HG02852 (cell line): ENCODE data around the gene PPP1R18.
"Not testable (repeated sequence)": the region's sequence is repeated elsewhere in the genome, so short reads cannot be mapped to it uniquely, and the experiment has no call there.

Source experiments
- ATAC-seq: cut with Tn5 transposase; IDR thresholded peaks from one replicate; pipeline ENCODE4 v1.9.1; 2021; ENCODE audit warnings: mild to moderate bottlenecking, moderate library complexity; ENCODE audit not compliant: unreplicated experiment

Gene PPP1R18

DNA sequence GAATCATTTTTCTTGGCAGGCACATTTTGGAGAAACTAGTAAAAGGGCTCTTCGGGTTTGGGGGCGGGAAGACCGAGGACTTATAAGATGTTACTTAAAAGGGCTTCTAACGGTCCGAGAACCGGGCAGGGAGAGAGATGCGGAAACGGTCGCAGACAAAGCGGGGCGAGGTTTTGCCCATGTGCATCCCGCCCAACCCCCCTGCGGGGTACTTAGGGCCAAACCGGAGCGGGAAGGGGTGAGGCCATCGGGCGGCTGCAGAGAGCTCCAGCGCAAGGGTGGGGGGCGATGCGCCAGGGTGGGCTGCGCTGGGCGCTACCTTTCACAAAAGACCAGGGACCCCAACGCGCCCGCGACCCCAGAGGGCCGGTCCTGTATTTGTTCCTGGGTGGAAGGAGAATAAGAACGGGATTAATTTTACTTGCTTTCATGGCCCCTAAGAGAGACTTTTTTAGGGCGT is 34.3 kb upstream of the PPP1R18 start:
- no peak for ATAC-seq

DNA sequence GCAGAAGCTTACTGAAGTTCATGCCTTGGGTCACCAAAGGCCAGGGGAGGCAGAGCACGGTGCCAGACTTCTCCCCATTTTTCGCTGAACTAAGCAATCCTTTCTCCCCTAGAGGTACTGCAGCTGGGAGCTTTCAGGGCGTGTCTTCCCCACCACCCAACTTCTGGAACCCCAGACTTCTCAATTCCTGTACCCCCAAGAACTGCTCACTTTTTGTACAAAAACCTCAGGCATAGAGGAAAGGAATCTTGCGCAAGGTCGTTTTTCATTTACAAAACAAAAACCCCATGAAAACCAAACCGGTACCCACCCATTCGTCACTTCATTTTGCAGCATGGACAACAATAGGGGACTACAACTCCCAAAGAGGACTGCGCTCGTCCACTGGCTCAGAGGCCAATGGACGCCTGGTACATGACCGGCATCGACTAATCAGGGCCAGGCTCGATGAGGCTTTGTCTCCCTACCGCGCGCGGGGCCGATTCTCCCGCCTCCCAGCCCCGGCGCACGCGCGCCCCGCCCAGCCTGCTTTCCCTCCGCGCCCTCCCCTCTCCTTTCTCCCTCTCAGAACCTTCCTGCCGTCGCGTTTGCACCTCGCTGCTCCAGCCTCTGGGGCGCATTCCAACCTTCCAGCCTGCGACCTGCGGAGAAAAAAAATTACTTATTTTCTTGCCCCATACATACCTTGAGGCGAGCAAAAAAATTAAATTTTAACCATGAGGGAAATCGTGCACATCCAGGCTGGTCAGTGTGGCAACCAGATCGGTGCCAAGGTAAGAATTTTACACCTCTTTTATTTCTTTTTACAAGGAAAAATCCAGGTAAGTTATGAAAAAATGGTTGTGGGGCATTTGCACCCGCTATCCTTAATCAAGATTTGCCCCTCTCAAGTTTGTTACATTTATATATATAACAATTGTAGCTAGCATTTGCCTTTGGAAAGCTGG is 33.6 kb upstream of the PPP1R18 start, which contains the start of gene TUBB:
Gene TUBB, plus strand, starts transcription at position 562 of the 947 bp plus-strand sequence. Its CDS starts 155 bp downstream, at position 717.
- ATAC-seq: peak; percentile 35

DNA sequence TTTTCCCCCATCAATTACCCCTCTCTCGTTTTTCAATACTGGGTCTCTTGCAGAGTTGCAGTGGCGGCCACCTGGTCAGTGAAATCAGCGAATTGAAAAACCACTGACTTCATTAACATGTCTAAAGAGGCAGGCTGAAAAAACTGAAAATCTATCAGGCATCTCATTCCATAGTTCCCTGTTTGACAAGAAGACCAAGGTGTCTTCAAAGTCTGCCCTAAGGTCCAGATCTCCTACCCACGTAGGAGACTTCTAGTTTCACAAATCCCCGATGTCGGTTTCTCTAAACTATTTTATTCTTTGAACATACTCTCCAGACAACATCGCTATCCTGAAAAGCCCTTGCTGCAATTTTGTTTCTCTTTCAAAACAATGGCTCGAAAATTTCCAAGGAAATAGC is 32.9 kb upstream of the PPP1R18 start:
- ATAC-seq: no peak

GRCh38 chr6:30717845-30718720 is 31.6 kb upstream of the PPP1R18 start:
- ATAC-seq: not testable (repeated sequence)

GRCh38 chr6:30717129-30717844 is 30.8 kb upstream of the PPP1R18 start, which contains the start of gene MDC1:
Gene MDC1 (minus strand): TSS chr6:30717281. CDS start chr6:30715175, 2,106 bp downstream.
- peak; percentile 70 for ATAC-seq

- ATAC-seq: no peak
These were observed 30.4 kb upstream of the PPP1R18 start for GRCh38 chr6:30716879-30717128.

DNA sequence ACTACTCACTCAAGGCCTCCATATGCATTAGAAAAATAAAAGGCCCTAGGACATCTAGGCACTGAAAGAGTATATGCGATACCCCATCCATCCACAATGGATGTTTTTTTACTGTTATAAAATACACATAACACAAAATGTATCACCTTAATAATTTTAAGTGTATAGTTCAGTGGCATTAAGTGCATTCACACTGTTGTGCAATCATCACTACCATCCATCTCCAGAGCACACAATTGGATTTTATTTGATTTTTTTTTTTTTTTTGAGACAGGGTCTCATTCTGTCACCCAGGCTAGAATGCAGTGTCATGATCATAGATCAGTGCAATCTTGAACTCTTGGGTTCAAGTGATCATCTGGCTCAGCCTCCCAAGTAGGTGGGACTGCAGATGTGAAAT is 27.8 kb upstream of the PPP1R18 start:
- no peak for ATAC-seq

DNA sequence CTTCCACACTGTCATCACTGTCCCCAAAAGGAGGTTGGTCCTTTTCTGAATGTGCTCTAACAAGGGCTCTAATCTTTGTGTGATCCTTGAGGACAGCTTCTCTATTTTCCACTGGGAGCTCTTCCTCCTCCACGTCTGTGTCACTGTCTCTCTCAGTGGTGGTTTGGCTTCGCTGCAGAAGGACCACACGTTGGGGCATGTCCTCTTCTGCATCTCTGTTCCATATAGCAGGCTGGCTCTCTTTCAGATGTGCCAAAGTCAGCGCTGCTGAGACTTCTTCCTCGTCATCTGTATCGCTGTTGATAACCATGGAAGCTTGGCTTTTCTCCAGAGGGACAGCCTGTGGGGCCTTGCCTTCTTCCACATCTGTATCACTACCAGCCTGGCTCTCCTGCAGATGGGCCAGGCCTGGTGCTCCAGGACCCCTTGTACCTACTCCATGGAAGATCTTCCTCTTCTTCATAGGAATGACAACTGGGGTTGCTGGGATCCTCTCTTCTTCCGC is 26.0 kb upstream of the PPP1R18 start:
- ATAC-seq: no peak

- ATAC-seq: no peak
These were observed 25.4 kb upstream of the PPP1R18 start for GRCh38 chr6:30711758-30712380.

DNA sequence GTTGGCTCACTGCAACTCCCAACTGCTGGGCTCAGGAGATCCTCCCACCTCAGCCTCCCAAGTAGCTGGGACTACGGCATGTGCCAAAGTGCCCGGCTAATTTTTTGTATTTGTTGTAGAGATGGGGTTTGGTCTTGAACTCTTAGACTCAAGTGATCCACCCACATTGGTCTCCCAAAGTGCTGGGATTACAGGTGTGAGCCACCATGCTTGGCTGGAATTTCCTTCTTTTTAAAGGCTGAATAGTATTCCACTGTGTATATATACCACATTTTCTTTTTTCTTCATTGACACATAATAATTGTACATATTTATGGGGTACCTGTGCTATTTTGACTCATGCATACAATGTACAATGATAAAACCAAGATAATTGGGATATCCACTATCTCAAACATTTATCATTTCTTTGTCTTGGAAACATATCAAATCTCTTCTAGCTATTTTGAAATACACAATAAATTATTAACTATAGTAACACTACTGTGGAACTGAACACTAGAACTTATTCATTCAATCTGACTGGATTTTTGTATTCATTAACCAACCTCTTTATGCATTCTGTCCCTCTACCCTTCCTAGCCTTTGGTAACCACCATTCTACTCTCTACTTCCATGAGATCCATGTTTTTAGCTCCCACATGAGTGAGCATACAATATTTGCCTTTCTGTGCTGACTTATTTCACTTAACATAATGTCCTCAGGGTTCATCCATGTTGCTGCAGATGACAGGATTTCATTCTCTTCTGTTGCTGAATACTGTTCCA is 22.8 kb upstream of the PPP1R18 start:
- no peak for ATAC-seq

DNA sequence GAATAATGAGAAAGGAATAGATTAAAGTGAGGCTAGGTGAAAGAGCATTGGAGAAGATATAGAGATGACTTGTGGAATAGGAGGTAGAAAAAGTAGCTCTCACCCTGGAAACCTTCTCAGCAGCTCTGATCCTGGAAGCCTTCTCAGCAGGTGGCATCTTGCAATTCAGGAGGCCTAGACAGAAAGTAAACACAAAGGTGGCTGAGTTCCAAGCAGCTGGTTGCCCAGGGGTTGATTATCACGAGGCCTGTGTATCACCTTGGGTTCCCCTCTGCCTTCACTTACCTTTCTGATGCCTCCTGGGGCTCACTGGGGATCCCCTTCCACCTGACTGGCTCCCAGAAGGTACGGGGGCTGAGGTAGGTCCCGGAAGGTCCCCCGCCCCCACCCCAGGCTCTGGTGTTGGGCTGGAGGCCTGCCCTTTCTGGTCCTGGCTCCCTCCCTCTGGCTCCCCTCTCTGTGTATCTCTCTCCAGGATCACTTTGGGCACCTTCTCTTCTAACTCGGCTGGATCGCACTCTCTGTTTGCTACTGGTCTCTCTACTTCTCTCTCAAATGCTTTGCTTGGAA is 20.9 kb upstream of the PPP1R18 start:
- no peak for ATAC-seq

GRCh38 chr6:30705620-30706019 is 19.2 kb upstream of the PPP1R18 start:
- ATAC-seq: no peak

- no peak for ATAC-seq
These were observed 17.4 kb upstream of the PPP1R18 start for GRCh38 chr6:30703821-30704220.

- no peak for ATAC-seq
These were observed 16.6 kb upstream of the PPP1R18 start for GRCh38 chr6:30703011-30703410.

- no peak for ATAC-seq
These were observed 13.9 kb upstream of the PPP1R18 start for GRCh38 chr6:30700340-30700739.

DNA sequence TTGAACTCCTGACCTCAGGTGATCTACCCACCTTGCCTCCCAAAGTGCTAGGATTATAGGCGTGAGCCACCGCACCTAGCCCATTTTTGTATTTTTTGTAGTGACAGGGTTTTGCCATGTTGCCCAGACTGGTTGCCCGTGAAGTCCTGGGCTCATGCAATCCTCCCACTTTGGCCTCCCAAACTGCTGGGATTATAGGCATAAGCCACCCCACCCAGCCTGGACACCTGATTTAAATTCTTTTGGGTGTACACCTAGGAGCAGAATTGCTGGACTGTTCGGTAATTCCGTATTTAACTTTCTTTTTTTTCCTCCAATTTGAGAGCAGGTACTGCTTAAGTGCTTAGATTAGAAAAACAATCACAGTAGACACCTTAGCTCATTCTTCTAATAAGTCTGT is 10.0 kb upstream of the PPP1R18 start:
- ATAC-seq: no peak

DNA sequence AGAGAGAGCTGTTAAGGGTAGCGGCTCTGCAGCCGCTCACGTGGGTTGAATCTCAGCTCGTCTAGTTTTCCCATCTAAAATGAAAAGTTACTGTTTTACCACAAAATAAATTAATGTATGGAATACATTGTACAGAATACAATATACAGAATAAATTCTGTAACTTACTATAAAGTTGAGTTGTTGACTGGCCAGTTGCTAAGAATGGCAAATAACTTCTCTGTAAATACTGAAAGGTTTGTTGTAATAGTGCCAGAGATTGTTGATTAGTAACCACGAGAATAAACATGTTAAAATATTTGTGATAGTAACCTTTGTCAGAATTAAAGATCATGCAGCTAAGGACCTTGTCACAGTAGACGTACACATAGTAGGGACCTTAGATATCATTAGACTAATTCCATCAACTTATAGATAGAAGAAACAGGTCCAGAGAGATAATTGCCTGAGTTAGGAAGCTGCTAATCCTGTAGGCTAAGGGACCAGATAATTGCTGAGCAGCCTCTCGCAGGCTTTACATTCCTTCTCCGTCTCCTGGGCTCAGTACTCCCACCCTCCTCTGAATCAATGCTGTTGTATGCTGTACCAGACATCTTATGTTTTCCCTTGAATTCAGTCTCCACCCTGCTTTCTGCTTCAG is 4.9 kb upstream of the PPP1R18 start:
- ATAC-seq: no peak

- ATAC-seq: peak; percentile 37
These were observed 4.2 kb upstream of the PPP1R18 start, which contains the start of gene NRM for GRCh38 chr6:30690403-30691207. Gene NRM (minus strand): TSS chr6:30690984. CDS start chr6:30690974, 10 bp downstream.
